Stomach (tissue), 9 donors: ENCODE data around the gene EOMES. TPM values are rescaled to one million over a fixed set of nuclear protein-coding genes. Genes with fewer than 3 reads are reported as not detected.

Experiments used
- DNase-seq, 2 donors: peaks; one replicate each; pipeline versions ENCODE4 v3.0.0 to v3.0.0-alpha.2; 2013 to 2019
- H3K27ac ChIP-seq, 5 donors: fragments of 200-600 bp in 4 of 5; sonication (generic) in 4 of 5; one replicate each; pipeline ENCODE4 v1.5.1; 2013 to 2019; ENCODE audit warnings: mild to moderate bottlenecking in 1 of 5, moderate library complexity in 1 of 5
- H3K27me3 ChIP-seq, 3 donors: fragments of 200-600 bp; sonication (generic); one replicate each; pipeline ENCODE4 v1.5.1; 2017 to 2019; ENCODE audit warnings: mixed run types in 1 of 3
- H3K36me3 ChIP-seq, 4 donors: fragments of 200-600 bp; sonication (generic); 1 replicate in 3 of 4; 2 replicates in 1 of 4; pipeline ENCODE4 v1.5.1; 2016 to 2019
- H3K4me1 ChIP-seq, 4 donors: fragments of 200-600 bp; sonication (generic); one replicate each; pipeline ENCODE4 v1.5.1; 2016 to 2019
- H3K4me3 ChIP-seq, 4 donors: fragments of 200-600 bp; sonication (generic) in 3 of 4; one replicate each; pipeline ENCODE4 v1.5.1; 2016 to 2019; ENCODE audit warnings: mild to moderate bottlenecking in 1 of 4
- H3K9me3 ChIP-seq, 4 donors: fragments of 200-600 bp; sonication (generic); one replicate each; pipeline ENCODE4 v1.5.1; 2016 to 2019
- CTCF ChIP-seq, 7 experiments: fragments of 450-650 bp in 4 of 7; fragments of 200-600 bp in 3 of 7; sonication (generic) in 3 of 7; IDR thresholded peaks; one replicate each; pipeline ENCODE4 v1.5.1; 2016 to 2019; ENCODE audit warnings: antibody characterized with exemption in 7 of 7, control low read depth in 2 of 7, mild to moderate bottlenecking in 1 of 7
- EP300 ChIP-seq: sonication (generic); formaldehyde crosslinking; IDR thresholded peaks from one replicate; pipeline ENCODE4 v1.6.1; 2017; ENCODE audit warnings: antibody characterized with exemption
- POLR2A ChIP-seq, 4 donors: fragments of 450-650 bp; IDR thresholded peaks; one replicate each; pipeline ENCODE4 v1.6.1; 2016; ENCODE audit warnings: antibody characterized with exemption in 4 of 4, control low read depth in 2 of 4, mild to moderate bottlenecking in 1 of 4, moderate library complexity in 1 of 4
- POLR2AphosphoS5 ChIP-seq, 3 donors: sonication (generic); formaldehyde crosslinking; IDR thresholded peaks; one replicate each; pipeline ENCODE4 v1.6.1; 2016; ENCODE audit warnings: antibody characterized with exemption in 3 of 3
- WGBS, 5 donors: extraction: QIAGEN DNeasy Blood & Tissue Kit in 3 of 5; methylation state at CpG; one replicate each; pipeline versions ENCODE4 v1.1.5 to v1.1.7; 2013 to 2018; 5-methylcytosine and 5-hydroxymethylcytosine counted together
- intact Hi-C: fragments of 100-400 bp; cut with DNase I; formaldehyde crosslinking; loops from one replicate; pipeline ENCODE4 v1.15.1; 2023; ENCODE audit warnings: low total_unique reads
- polyA plus RNA-seq, 3 donors: library from polyadenylated mRNA; stranded (reverse); fragments of 200-250 nt; gene quantifications; one replicate each; pipeline ENCODE4 v1.2.3, GENCODE V29; 2013
- total RNA-seq, 5 donors: library from RNA; depleted of rRNA; stranded (reverse); fragments of >200 nt; gene quantifications; one replicate each; pipeline versions ENCODE4 v1.1.0 to v1.2.3, GENCODE V29; 2014 to 2016
- donor health status: healthy with polysubstance abuse.
- donor health status: Bipolar disorder and iron deficiency.
- donor health status: healthy.

The EOMES gene
- total and polyA plus RNA-seq, 8 donors, result 0.10 to 0.58 (median 0.34) TPM; not detected in 4

DNA sequence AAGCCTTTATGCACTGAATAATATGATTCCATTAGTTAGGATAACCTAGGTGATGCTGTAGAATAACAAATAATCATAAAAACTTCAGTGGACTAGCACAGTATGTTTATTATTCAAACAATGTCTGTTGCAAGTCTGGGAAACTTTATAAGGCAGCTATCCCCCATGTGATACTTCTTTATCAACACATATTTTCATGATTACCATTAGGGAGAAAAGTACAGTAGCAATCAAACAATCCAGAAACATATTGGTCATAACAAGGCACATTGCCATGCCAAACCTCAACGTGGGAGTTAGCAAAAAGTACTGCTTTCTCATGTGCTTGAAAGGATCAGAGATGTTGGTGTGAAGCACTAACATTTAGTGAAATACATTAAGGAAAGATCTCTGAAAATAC, 35.5 kb downstream of the EOMES start:
- Histone ChIP-seq H3K4me1 (peaks cover 0 to 3% (median under 1%) of the 10 kb centered on the region in 4 donors), H3K27ac (no peak overlapping the region)

DNA sequence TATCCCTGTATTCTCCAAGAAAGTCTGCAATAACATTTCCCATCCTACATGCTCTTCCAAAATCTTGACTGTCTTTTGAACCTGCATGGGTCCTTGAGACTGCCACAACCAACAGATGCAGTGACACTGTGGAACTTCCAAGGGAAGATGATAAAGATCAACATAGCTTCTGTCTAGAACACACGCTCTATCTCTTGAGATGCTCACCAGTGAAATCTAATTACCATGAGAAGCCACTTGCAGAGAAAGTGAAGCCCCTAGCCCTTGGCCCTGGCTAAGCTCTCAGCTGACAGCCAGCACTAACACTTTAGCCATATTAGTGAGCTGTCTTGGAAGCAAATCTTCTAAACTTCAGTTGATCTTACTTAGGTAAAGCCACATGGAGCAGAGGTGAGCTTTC, 36.6 kb downstream of the EOMES start:
- no peak for TF ChIP-seq EP300
- TF ChIP-seq POLR2A (IDR thresholded peaks at IDR 0.05), result no peak
- TF ChIP-seq CTCF (IDR thresholded peaks at IDR 0.05), result no peak
- TF ChIP-seq POLR2AphosphoS5 (IDR thresholded peaks at IDR 0.05), result no peak
- Histone ChIP-seq H3K4me3 (no peak overlapping the region), H3K36me3 (no peaks in the 10 kb centered on the region), H3K27ac (no peak overlapping the region), H3K9me3 (peaks cover 0 to 13% (median 5%) of the 10 kb centered on the region in 4 donors), H3K27me3 (no peaks in the 10 kb centered on the region), H3K4me1 (peaks cover 0 to 12% (median 8%) of the 10 kb centered on the region in 4 donors)
- DNase-seq, result no peak
- intact Hi-C loops, result no loop called here
- 83 to 100% (median 90%) methylated on average over 1 of the region's 1 CpG for WGBS, 5 donors

More for the DNA sequence above, 35.5 kb downstream of the EOMES start:
- H3K27me3 ChIP-seq, result no peaks in the 10 kb centered on the region
- H3K4me3 ChIP-seq, result no peak overlapping the region
- H3K9me3 ChIP-seq, result peaks cover 0 to 23% (median 9%) of the 10 kb centered on the region in 4 donors
- intact Hi-C loops, result no loop called here
- DNase-seq, result no peak
- H3K36me3 ChIP-seq, result no peaks in the 10 kb centered on the region
- WGBS, 5 donors, result 30 to 44% (median 36%) methylated on average over 1 of the region's 1 CpG
- TF ChIP-seq EP300, result no peak
- TF ChIP-seq POLR2AphosphoS5 (IDR thresholded peaks at IDR 0.05), result no peak
- TF ChIP-seq CTCF (IDR thresholded peaks at IDR 0.05), result no peak
- no peak for TF ChIP-seq POLR2A (IDR thresholded peaks at IDR 0.05)

DNA sequence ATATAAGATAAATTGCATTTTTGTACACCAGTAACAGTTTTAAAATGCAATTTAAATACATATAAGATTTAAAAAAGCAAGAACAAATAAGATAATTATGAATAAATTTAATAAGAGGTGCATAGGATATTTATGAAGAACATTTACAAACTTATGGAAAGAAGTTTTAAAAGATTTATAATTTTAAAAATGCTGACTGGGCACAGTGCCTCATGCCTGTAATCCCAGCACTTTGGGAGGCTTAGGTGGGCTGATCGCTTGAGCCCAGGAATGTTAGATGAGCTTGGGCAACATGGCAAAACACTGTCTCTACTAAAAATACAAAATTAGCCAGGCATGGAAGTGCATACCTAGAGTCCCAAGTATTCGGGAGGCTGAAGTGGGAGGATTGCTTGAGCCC, 37.8 kb downstream of the EOMES start:
- 68 to 98% (median 94%) methylated on average over 2 of the region's 2 CpGs for WGBS, 5 donors
- TF ChIP-seq EP300 (no peak), POLR2A (IDR thresholded peaks at IDR 0.05) (no peak), POLR2AphosphoS5 (IDR thresholded peaks at IDR 0.05) (no peak), CTCF (IDR thresholded peaks at IDR 0.05) (no peak)
- no peak overlapping the region for H3K27ac ChIP-seq
- DNase-seq, result no peak
- H3K4me1 ChIP-seq, result peaks cover 0 to 15% (median 9%) of the 10 kb centered on the region in 4 donors
- H3K9me3 ChIP-seq, result peaks cover 0 to 7% (median 3%) of the 10 kb centered on the region in 4 donors
- no peak overlapping the region for H3K4me3 ChIP-seq
- H3K36me3 ChIP-seq, result no peaks in the 10 kb centered on the region
- no peaks in the 10 kb centered on the region for H3K27me3 ChIP-seq
- intact Hi-C loops, result no loop called here

DNA sequence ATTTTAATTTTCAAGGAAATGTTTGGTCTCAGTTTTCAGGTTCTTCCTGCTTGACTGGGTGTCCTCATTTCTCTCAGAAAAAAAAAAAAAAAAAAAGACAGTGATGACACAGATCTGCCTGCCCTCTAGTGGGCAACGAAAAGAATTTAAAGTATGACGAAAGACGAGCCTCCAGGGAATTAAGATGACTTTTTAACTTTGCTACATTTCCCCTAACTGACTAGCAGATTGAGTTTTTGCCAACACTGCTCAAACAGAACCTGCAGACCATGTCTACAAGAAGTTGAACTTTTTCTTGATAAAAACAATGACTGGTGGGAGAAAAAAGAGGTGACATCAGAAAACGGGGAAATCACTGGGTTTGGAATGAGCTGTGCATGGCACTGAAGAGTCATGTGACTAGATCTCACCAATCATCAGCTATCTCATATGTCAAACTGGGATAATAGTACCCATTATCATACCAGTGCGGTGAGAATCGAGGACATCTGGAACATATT, 40.8 kb downstream of the EOMES start:
- no peak overlapping the region for H3K27ac ChIP-seq
- H3K36me3 ChIP-seq, result no peaks in the 10 kb centered on the region
- H3K4me3 ChIP-seq, result no peak overlapping the region
- H3K9me3 ChIP-seq, result no peaks in the 10 kb centered on the region
- peak in 1 of 2 donors; percentile 88 for DNase-seq
- H3K27me3 ChIP-seq, result no peaks in the 10 kb centered on the region
- TF ChIP-seq CTCF (IDR thresholded peaks at IDR 0.05) (peak in 4 of 7 experiments; percentile 39 to 67 (median 58)), EP300 (no peak)
- WGBS, 5 donors, result 12 to 24% (median 19%) methylated on average over 6 of the region's 6 CpGs
- peaks cover 5 to 20% (median 9%) of the 10 kb centered on the region in 4 donors for H3K4me1 ChIP-seq
- intact Hi-C loops, result no loop called here
